Subcutaneous abdominal adipose tissue (tissue), 5 donors: ENCODE data around the gene FOXA3.
A peak's percentile ranks its signal among the peaks of the same experiment; 100 is the strongest.

Experiments used
- H3K27ac ChIP-seq: one replicate; pipeline ENCODE4 v1.7.0; 2013; ENCODE audit warnings: low read depth, mild to moderate bottlenecking, inconsistent platforms, low read length, moderate library complexity
- H3K27me3 ChIP-seq, 5 donors: one replicate each; pipeline ENCODE4 v1.7.0; 2013; ENCODE audit warnings: low read length in 5 of 5, inconsistent platforms in 1 of 5; ENCODE audit not compliant: control insufficient read depth in 5 of 5, insufficient read depth in 4 of 5
- H3K36me3 ChIP-seq, 5 donors: one replicate each; pipeline ENCODE4 v1.7.0; 2013; ENCODE audit warnings: low read length in 5 of 5; ENCODE audit not compliant: control insufficient read depth in 5 of 5, insufficient read depth in 5 of 5
- H3K4me1 ChIP-seq, 5 donors: one replicate each; pipeline ENCODE4 v1.7.0; 2013; ENCODE audit warnings: low read length in 5 of 5, mild to moderate bottlenecking in 3 of 5, moderate library complexity in 1 of 5; ENCODE audit not compliant: control insufficient read depth in 5 of 5, insufficient read depth in 5 of 5
- H3K4me3 ChIP-seq, 5 donors: one replicate each; pipeline ENCODE4 v1.7.0; 2013; ENCODE audit warnings: low read length in 5 of 5, low read depth in 1 of 5
- H3K9ac ChIP-seq, 5 donors: one replicate each; pipeline ENCODE4 v1.7.0; 2013; ENCODE audit warnings: low read length in 5 of 5, mild to moderate bottlenecking in 4 of 5, moderate library complexity in 3 of 5
- H3K9me3 ChIP-seq, 5 donors: one replicate each; pipeline ENCODE4 v1.7.0; 2013; ENCODE audit warnings: low read length in 5 of 5; ENCODE audit not compliant: control insufficient read depth in 5 of 5
- donor health status: healthy.
- donor health status: healthy.
- donor health status: healthy.
- donor health status: healthy.
- donor health status: healthy.

Gene FOXA3

DNA sequence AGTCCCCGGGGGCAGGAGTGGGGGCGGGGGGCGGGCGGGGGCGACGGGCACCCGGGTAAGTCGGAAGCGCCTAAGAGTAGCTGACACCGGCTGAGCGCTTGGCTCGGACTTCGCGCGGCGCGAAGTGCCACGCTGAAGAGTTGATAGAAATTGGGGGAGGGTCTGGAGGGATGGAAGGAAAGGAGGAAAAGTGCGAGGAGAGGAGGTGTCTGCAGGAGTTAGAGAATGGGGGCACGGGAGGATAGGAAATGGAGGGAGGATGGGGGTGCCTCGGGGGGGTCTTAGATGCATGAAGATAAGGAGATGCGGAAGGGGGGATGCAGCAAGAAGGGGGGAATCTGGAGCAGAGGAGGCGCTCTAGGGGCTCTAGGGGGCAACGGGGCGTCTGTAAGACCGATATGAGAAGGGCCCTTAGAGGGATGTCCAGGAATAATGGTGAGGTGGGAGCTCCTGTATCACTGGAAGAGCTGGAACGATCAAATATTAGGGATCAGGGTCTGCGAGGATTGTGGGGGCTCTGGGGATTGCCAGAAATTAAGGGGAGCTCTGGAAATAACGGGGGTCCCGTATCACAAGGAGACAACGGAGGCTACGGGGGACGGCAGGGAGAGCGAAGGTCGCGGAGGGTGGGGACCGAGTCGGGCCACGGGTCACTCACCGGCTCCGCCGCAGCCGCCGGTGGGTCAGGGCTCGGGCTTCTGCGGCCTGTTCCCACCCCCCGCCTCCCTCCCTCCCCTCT lies 38.0 kb downstream of the FOXA3 start, which contains the start of gene MYPOP:
Gene MYPOP (minus strand): TSS at position 702 of the 739 bp plus-strand sequence. CDS start 840 bp downstream, outside the sequence.
- Histone ChIP-seq H3K27me3 (no peaks in the 10 kb centered on the region), H3K4me3 (peak within 1 kb of the TSS; percentile 86 to 95 (median 88)), H3K36me3 (peaks cover 0 to 17% (median 14%) of the 10 kb centered on the region in 5 donors), H3K4me1 (peaks cover 3 to 28% (median 25%) of the 10 kb centered on the region in 5 donors), H3K27ac (peak within 1 kb of the TSS; percentile 50), H3K9me3 (no peaks in the 10 kb centered on the region), H3K9ac (peak within 1 kb of the TSS in 4 of 5 donors; percentile 71 to 94 (median 86))

DNA sequence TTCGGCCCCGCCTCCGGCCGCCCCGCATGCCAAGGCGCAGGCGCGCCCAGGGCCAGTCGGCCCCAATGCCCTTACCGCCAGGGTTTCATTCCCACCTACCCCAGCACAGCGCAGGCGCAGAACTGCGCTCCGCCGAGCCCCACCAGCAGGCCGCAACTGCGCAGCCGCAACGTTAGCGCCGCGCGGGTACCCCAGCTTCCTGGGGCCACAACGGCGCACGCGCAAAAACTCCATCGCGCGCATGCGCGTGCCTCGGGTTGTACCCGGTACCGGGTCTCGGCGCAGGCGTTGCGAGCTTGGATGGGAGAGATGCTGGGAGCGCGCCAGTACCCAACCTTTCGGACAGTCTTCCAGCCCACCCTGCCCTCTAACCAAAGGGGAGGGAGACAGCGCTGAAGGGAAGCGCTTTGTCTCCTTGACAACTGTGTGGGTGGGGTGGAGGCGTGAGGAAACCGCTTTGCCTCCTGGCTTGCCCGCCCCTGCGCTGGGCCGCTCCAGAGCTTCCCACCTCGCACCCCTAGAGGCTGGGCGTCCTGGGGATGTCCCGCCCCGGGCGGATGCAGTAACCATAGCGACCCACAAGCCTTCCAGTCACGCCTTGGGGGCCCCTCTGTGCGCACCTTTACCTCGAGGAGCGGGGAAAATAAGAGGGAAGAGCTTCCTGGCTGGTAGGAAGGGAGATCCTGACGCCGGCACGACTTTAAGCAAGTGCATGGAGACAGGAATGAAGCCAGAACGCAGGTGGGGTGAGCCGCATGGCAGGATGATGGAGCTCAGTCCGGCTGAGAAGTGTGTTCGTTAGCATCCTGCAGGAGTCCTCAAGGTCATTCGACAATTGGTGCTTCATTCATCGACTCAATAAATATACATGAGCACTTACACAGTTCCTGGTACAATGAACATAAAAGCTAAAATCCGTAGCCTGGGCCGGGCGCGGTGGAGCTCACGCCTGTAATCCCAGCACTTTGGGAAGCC lies 38.8 kb downstream of the FOXA3 start:
- Histone ChIP-seq H3K4me1 (peaks cover 3 to 28% (median 25%) of the 10 kb centered on the region in 5 donors), H3K9ac (peak overlapping the region in 4 of 5 donors; percentile 59 to 94 (median 64)), H3K4me3 (peak overlapping the region; percentile 85 to 89 (median 86)), H3K36me3 (peaks cover 0 to 11% (median 9%) of the 10 kb centered on the region in 5 donors), H3K9me3 (no peaks in the 10 kb centered on the region), H3K27ac (peak overlapping the region; percentile 50), H3K27me3 (no peaks in the 10 kb centered on the region)

DNA sequence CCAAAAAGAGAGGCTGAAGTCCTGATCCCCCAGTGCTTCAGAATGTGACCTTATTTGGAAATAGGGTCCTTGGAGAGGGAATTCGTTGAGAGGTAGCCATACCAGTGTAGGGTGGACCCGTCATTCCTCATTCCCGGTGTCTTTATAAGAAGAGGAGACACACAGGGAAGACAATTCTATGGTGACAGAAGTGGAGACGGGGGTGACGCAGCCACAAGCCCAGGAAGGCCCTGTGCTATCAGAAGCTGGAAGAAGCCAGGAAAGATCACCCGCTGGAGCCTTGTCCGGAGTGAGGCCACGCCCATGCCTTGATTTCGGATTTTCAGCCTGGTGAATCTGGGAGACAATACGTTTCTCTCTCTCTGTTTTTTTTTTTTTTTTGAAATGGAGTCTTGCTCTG lies 40.9 kb downstream of the FOXA3 start:
- Histone ChIP-seq H3K4me3 (no peak overlapping the region), H3K36me3 (peaks cover 0 to 2% (median 0%) of the 10 kb centered on the region in 5 donors), H3K4me1 (peaks cover 3 to 28% (median 25%) of the 10 kb centered on the region in 5 donors)

DNA sequence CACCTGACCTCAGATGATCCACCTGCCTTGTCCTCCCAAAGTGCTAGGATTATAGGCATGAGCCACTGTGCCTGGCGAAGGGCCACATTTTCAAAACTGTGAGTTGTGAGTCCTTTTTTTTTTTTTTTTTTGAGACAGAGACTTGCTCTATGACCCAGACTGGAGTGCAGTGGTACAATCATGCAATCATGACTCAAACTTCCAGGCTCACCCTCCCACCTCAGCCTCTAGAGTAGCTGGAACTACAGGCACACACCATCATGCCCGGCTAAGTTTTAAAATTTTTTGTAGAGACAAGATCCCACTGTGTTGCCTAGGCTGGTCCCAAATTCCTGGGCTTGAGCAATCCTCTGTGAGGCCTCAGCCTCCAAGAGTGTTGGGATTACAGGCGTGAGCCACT lies 42.1 kb downstream of the FOXA3 start:
- no peak overlapping the region for H3K4me3 ChIP-seq
- H3K36me3 ChIP-seq = no peaks in the 10 kb centered on the region
- no peak overlapping the region for H3K9ac ChIP-seq
- H3K9me3 ChIP-seq = no peaks in the 10 kb centered on the region
- peak overlapping the region; percentile 46 for H3K27ac ChIP-seq
- H3K4me1 ChIP-seq = peaks cover 3 to 20% (median 17%) of the 10 kb centered on the region in 5 donors
- H3K27me3 ChIP-seq = peaks cover 0 to 6% (median 3%) of the 10 kb centered on the region in 5 donors

More for the DNA sequence above, 40.9 kb downstream of the FOXA3 start:
- Histone ChIP-seq H3K27me3 (no peaks in the 10 kb centered on the region), H3K9ac (no peak overlapping the region), H3K9me3 (no peaks in the 10 kb centered on the region), H3K27ac (no peak overlapping the region)

DNA sequence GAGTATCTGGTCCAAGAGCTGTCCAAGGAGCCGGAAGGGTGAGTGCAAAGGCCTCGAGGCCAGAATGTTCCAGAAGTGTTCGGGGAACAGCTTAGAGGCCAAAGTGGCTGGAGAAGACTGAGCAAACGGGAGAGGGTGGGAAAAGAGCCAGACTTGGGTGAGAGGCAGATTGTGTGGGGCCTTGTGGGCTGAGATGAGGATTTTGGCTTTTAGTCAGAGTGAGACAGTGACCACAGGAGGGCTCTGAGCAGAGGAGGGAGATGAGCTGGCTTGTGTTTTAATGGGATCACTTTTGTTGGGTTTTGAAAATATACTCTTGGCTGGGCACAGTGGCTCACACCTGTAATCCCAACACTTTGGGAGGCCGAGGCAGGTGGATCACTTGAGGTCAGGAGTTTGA lies 44.8 kb downstream of the FOXA3 start:
- H3K9me3 ChIP-seq = no peaks in the 10 kb centered on the region
- H3K4me3 ChIP-seq = no peak overlapping the region
- H3K9ac ChIP-seq = no peak overlapping the region
- peaks cover 5 to 12% (median 6%) of the 10 kb centered on the region in 5 donors for H3K27me3 ChIP-seq
- H3K4me1 ChIP-seq = peaks cover 0 to 6% (median 0%) of the 10 kb centered on the region in 5 donors
- no peaks in the 10 kb centered on the region for H3K36me3 ChIP-seq
- no peak overlapping the region for H3K27ac ChIP-seq

DNA sequence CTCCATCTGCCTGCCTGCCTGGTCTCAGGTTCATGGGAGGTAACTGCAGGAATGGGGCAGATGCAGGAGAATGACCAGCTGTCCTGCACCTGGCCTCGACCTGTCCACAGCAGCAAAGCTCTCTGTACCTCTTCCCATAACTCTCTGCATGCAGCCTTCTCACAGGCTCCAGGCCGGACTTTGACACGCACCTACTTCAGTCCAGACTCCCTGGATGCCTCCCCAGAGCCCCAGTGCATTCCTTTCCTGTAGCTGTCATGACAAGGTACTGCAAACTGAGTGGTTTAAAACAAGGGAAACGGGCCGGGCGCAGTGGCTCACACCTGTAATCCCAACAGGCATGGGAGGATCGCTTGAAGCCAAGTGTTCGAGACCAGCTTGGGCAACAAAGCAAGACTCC lies 47.2 kb downstream of the FOXA3 start:
- Histone ChIP-seq H3K4me1 (peaks cover 0 to 4% (median 0%) of the 10 kb centered on the region in 5 donors), H3K27ac (no peak overlapping the region), H3K9ac (no peak overlapping the region), H3K4me3 (no peak overlapping the region), H3K36me3 (no peaks in the 10 kb centered on the region), H3K27me3 (peaks cover 5 to 15% (median 7%) of the 10 kb centered on the region in 5 donors), H3K9me3 (no peaks in the 10 kb centered on the region)

DNA sequence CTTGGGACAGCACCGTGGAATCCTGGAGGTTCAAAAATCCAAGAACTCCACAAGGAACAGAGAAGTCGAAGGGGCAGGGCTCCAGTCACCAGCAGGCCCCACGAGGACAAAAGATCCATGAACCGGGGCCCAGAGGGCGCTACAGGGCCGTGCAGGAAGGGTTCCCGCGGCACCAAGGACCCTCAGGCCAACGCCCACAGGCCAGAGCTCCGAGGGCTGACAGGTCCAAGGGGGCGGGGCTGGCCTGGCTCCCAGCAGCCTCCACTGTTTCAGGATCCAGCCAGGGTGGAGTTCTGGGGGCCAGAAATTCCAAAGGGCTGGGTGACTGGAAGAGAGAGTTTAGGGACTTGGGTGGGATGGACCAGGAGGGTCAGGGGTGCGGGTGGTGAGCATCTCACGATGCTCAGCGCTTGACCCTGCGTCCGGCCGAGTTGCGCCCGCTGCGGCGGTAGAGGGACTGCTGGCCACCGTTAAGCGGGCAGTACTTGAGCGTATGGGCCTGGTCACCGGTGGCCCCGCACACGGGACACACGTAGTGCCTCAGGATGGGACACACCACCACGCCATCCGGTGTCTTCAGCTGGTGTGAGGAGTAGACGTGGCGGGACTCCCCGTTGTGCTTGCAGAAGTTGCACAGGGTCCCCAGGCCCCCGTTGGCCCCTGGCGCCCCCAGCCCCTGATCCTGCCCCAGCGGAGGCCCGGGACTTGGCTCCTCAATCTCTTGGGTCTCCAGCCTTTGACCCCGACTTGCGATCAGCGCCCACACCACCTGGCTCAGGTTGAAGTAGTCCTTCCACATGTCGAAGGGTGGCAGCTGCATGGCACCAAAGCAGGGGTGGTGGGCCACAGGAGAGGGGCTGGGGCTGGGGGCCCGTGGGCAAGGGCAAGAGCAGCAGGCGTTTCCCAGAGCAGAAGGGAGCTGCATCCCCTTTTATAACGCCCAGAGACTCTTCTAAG lies 50.0 kb downstream of the FOXA3 start, which contains the start of gene NANOS2:
Gene NANOS2 (minus strand): TSS at position 905 of the 957 bp plus-strand sequence. CDS start 85 bp downstream, at position 820.
- Histone ChIP-seq H3K4me3 (no peak within 1 kb of the TSS), H3K9ac (no peak within 1 kb of the TSS), H3K36me3 (no peaks in the 10 kb centered on the region), H3K27me3 (peaks cover 5 to 18% (median 7%) of the 10 kb centered on the region in 5 donors), H3K27ac (no peak within 1 kb of the TSS), H3K4me1 (peaks cover 0 to 4% (median 0%) of the 10 kb centered on the region in 5 donors), H3K9me3 (no peaks in the 10 kb centered on the region)

DNA sequence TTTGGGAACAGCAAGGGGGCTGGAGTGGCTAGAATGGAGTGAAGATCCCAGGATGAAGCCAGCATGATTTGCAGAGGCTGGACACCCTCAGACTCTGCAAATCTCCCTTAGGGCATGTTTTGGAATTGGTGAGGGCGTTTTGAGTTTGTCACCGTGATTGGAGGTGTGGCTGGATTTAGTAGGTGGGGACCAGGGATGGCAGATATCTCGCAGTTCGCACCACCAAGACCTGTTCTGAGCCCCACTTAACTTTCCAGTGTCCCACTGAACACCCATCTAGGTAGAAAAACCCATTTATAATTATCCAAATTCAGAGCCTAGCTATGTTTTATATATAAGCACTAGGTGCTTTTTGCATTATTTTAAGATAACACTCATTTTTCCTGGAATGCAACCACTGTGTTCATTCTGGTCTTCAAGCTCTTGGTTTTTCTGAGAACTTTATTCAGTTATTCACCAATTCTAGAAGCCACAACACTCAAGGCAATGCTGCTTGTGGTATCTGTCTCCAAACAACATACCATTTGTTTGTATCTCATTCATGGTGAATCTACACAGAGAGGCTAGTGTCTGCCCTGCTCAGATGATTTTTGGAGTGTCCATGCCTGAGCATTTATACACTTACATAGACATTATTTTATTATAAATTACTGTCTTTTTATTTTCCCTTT lies 53.4 kb downstream of the FOXA3 start:
- H3K27me3 ChIP-seq = peaks cover 5 to 18% (median 15%) of the 10 kb centered on the region in 5 donors
- H3K27ac ChIP-seq = no peak overlapping the region
- H3K4me1 ChIP-seq = peaks cover 0 to 4% (median 0%) of the 10 kb centered on the region in 5 donors
- H3K36me3 ChIP-seq = no peaks in the 10 kb centered on the region
- H3K9ac ChIP-seq = no peak overlapping the region
- no peaks in the 10 kb centered on the region for H3K9me3 ChIP-seq
- H3K4me3 ChIP-seq = no peak overlapping the region
